Fibroblast of mammary gland (primary cell): ENCODE data around the gene NASP.

Experiments
- DNase-seq: peaks from one replicate; pipeline ENCODE4 v3.0.0-alpha.2; 2010; ENCODE audit warnings: low read depth
- H3K4me3 ChIP-seq: 2 replicates; pipeline ENCODE4 v1.5.1; 2011; ENCODE audit warnings: low read depth, mild to moderate bottlenecking, low read length, moderate library complexity; ENCODE audit not compliant: control insufficient read depth
- CTCF ChIP-seq: conservative IDR thresholded peaks from 2 replicates; pipeline ENCODE4 v1.5.1; 2011; ENCODE audit warnings: low read depth, low read length, inconsistent platforms; ENCODE audit not compliant: control insufficient read depth, insufficient read depth

The NASP gene

GRCh38 chr1:45569962-45570581 lies 13.8 kb upstream of the NASP start:
- peak; percentile 84 for DNase-seq
- no peak overlapping the region for H3K4me3 ChIP-seq
- TF ChIP-seq CTCF, result peak; percentile 99

- no peak overlapping the region for H3K4me3 ChIP-seq
- no peak for TF ChIP-seq CTCF
- no peak for DNase-seq
Measured at GRCh38 chr1:45570631-45571030, 13.2 kb upstream of the NASP start.

GRCh38 chr1:45573231-45573804 lies 10.5 kb upstream of the NASP start:
- no peak for DNase-seq
- TF ChIP-seq CTCF, result no peak
- H3K4me3 ChIP-seq, result no peak overlapping the region

- no peak for TF ChIP-seq CTCF
- DNase-seq, result no peak
- no peak overlapping the region for H3K4me3 ChIP-seq
Measured at GRCh38 chr1:45574105-45574626, 9.7 kb upstream of the NASP start.

GRCh38 chr1:45583264-45583665 lies 576 bp upstream of the NASP start:
- no peak for TF ChIP-seq CTCF
- peak overlapping the region; percentile 100 for H3K4me3 ChIP-seq
- DNase-seq, result peak; percentile 96

GRCh38 chr1:45584351-45585109 lies 689 bp downstream of the NASP start:
- H3K4me3 ChIP-seq, result peak overlapping the region; percentile 100
- DNase-seq, result peak; percentile 77
- no peak for TF ChIP-seq CTCF
